HepG2 (cell line): ENCODE measurements around the gene LDB3. TPM values are rescaled to one million over a fixed set of nuclear protein-coding genes. Genes with fewer than 3 reads are reported as not detected.
A peak's percentile ranks its signal among the peaks of the same experiment; 100 is the strongest.

Source experiments
- AHR ChIP-seq: IDR thresholded peaks from 2 replicates; pipeline ENCODE4 v1.6.1; 2018; ENCODE audit warnings: missing genetic modification reagents, missing compliant biosample characterization
- EED ChIP-seq: sonication (generic); formaldehyde crosslinking; IDR thresholded peaks from 2 replicates; pipeline ENCODE4 v1.5.0; 2020; ENCODE audit warnings: mild to moderate bottlenecking, missing genetic modification reagents
- GMEB2 ChIP-seq: IDR thresholded peaks from 2 replicates; pipeline ENCODE4 v1.6.1; 2016; ENCODE audit warnings: missing biosample characterization, missing genetic modification reagents, low read depth
- GPN1 ChIP-seq: sonication (generic); formaldehyde crosslinking; IDR thresholded peaks from 2 replicates; pipeline ENCODE4 v1.5.1; 2020; ENCODE audit warnings: missing genetic modification reagents, borderline replicate concordance
- HDAC6 ChIP-seq: fragments of 200-600 bp; sonication (generic); IDR thresholded peaks from 2 replicates; pipeline ENCODE4 v1.7.0; 2017; ENCODE audit warnings: mild to moderate bottlenecking, antibody characterized with exemption, low read length, low read depth
- NFAT5 ChIP-seq: sonication (generic); formaldehyde crosslinking; IDR thresholded peaks from 2 replicates; pipeline ENCODE4 v1.4.0; 2020; ENCODE audit warnings: missing genetic modification reagents
- PPARG ChIP-seq: conservative IDR thresholded peaks from 2 replicates; pipeline ENCODE4 v1.6.1; 2016; ENCODE audit warnings: missing biosample characterization, missing genetic modification reagents
- THAP11 ChIP-seq: IDR thresholded peaks from 2 replicates; pipeline ENCODE4 v1.6.1; 2016; ENCODE audit warnings: missing biosample characterization, missing genetic modification reagents
- YY1 ChIP-seq: IDR thresholded peaks from 2 replicates; pipeline ENCODE4 v1.6.1; 2011; ENCODE audit warnings: low read length, low read depth, moderate library complexity, mild to moderate bottlenecking; ENCODE audit not compliant: insufficient read depth, insufficient replicate concordance
- ZC3H13 ChIP-seq: sonication (generic); formaldehyde crosslinking; IDR thresholded peaks from 2 replicates; pipeline ENCODE4 v1.8.1; 2023; ENCODE audit warnings: mild to moderate bottlenecking, missing genetic modification reagents, moderate library complexity
- ZFP91 ChIP-seq: sonication (generic); formaldehyde crosslinking; IDR thresholded peaks from 2 replicates; pipeline ENCODE4 v1.9.0; 2022; ENCODE audit warnings: missing genetic modification reagents, mild to moderate bottlenecking, borderline replicate concordance
- ZKSCAN1 ChIP-seq: fragments of 150-350 bp; IDR thresholded peaks from 2 replicates; pipeline ENCODE4 v1.6.1; 2014; ENCODE audit warnings: low read length
- ZNF10 ChIP-seq: sonication (generic); formaldehyde crosslinking; IDR thresholded peaks from 2 replicates; pipeline ENCODE4 v1.4.0; 2020; ENCODE audit warnings: mild to moderate bottlenecking, low read depth, missing genetic modification reagents, borderline replicate concordance
- ZNF101 ChIP-seq: sonication (generic); formaldehyde crosslinking; IDR thresholded peaks from 2 replicates; pipeline ENCODE4 v1.4.0; 2020; ENCODE audit warnings: mild to moderate bottlenecking, low read depth, missing genetic modification reagents, borderline replicate concordance
- ZNF670 ChIP-seq: sonication (generic); formaldehyde crosslinking; IDR thresholded peaks from 2 replicates; pipeline ENCODE4 v1.8.0; 2022; ENCODE audit warnings: mild to moderate bottlenecking, missing genetic modification reagents, borderline replicate concordance
- ZNF746 ChIP-seq: sonication (generic); formaldehyde crosslinking; IDR thresholded peaks from 2 replicates; pipeline ENCODE4 v1.8.0; 2022; ENCODE audit warnings: mild to moderate bottlenecking, missing genetic modification reagents
- ZNF777 ChIP-seq: sonication (generic); formaldehyde crosslinking; IDR thresholded peaks from 2 replicates; pipeline ENCODE4 v1.4.0; 2020; ENCODE audit warnings: missing genetic modification reagents
- polyA plus RNA-seq, 8 experiments: library from polyadenylated mRNA; depleted of rRNA in 3 of 8; stranded (reverse) in 7 of 8; unstranded in 1 of 8; fragments of >200 nt; fragmentation: Illumina TruSeq in 4 of 8; extraction: Trizol in 4 of 8; gene quantifications; 2 replicates each; pipeline versions ENCODE4 v1.2.1 to v1.2.3, GENCODE V29; 2011 to 2016; ENCODE audit warnings: low read depth in 4 of 8, missing spikeins in 1 of 8, mixed read lengths in 1 of 8; ENCODE audit not compliant: insufficient read depth in 1 of 8
- total RNA-seq, 5 experiments: library from RNA; depleted of rRNA; stranded (reverse); fragments of >200 nt; fragmentation: Illumina TruSeq; extraction: Trizol; gene quantifications; 2 replicates each; pipeline ENCODE4 v1.2.3, GENCODE V29; 2016; ENCODE audit warnings: low read depth in 1 of 5
- TF ChIP-seq, protein P1 (sequence below): sonication (generic); formaldehyde crosslinking; IDR thresholded peaks from 2 replicates; pipeline ENCODE4 v1.5.0; 2020; ENCODE audit warnings: missing genetic modification reagents

Gene LDB3
- total and polyA plus RNA-seq, 2 of the 13 experiments (the other 11 are each of a cell fraction or from before 2014, with no cell fraction given) = not detected

GRCh38 chr10:86757113-86757972, 89.0 kb downstream of the LDB3 start (continued):
- TF ChIP-seq, protein P1, sequence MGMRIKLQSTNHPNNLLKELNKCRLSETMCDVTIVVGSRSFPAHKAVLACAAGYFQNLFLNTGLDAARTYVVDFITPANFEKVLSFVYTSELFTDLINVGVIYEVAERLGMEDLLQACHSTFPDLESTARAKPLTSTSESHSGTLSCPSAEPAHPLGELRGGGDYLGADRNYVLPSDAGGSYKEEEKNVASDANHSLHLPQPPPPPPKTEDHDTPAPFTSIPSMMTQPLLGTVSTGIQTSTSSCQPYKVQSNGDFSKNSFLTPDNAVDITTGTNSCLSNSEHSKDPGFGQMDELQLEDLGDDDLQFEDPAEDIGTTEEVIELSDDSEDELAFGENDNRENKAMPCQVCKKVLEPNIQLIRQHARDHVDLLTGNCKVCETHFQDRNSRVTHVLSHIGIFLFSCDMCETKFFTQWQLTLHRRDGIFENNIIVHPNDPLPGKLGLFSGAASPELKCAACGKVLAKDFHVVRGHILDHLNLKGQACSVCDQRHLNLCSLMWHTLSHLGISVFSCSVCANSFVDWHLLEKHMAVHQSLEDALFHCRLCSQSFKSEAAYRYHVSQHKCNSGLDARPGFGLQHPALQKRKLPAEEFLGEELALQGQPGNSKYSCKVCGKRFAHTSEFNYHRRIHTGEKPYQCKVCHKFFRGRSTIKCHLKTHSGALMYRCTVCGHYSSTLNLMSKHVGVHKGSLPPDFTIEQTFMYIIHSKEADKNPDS = no peak
- TF ChIP-seq YY1 (no peak), HDAC6 (no peak), ZNF670 (CRISPR knock-in tag) (no peak), ZKSCAN1 (no peak), PPARG (CRISPR knock-in tag) (no peak), GPN1 (CRISPR knock-in tag) (no peak), ZNF101 (CRISPR knock-in tag) (no peak), THAP11 (CRISPR knock-in tag) (no peak; the same call in 1 of the 2 replicates), ZC3H13 (CRISPR knock-in tag) (no peak), ZNF777 (CRISPR knock-in tag) (no peak), ZNF10 (CRISPR knock-in tag) (no peak), GMEB2 (CRISPR knock-in tag) (no peak), EED (CRISPR knock-in tag) (no peak), ZNF746 (CRISPR knock-in tag) (0 out of 2 replicates have a peak, but pooled peaks have one; percentile 30), ZFP91 (CRISPR knock-in tag) (0 out of 2 replicates have a peak, but pooled peaks have one; percentile 21), AHR (CRISPR knock-in tag) (no peak), NFAT5 (CRISPR knock-in tag) (no peak; the same call in 1 of the 2 replicates)
